Esophagus squamous epithelium (tissue), 5 donors: ENCODE results near the gene STAMBPL1. TPM values are rescaled to one million over a fixed set of nuclear protein-coding genes. Genes with fewer than 3 reads are reported as not detected.

ENCODE experiments used
- DNase-seq: peaks from one replicate; lab custom pipeline; 2025; lab: John Stamatoyannopoulos, UW
- H3K27ac ChIP-seq, 4 donors: fragments of 200-600 bp; sonication (generic); one replicate each; pipeline ENCODE4 v1.5.1; 2016 to 2019; ENCODE audit warnings: mild to moderate bottlenecking in 1 of 4
- H3K27me3 ChIP-seq, 4 donors: fragments of 200-600 bp; sonication (generic); 1 replicate in 3 of 4; 2 replicates in 1 of 4; pipeline versions ENCODE4 v1.5.1 to v1.6.0; 2017 to 2021; ENCODE audit warnings: antibody characterized with exemption in 1 of 4
- H3K36me3 ChIP-seq, 3 donors: fragments of 200-600 bp; sonication (generic); one replicate each; pipeline ENCODE4 v1.5.1; 2016 to 2019
- H3K4me1 ChIP-seq, 3 donors: fragments of 200-600 bp; sonication (generic); one replicate each; pipeline ENCODE4 v1.5.1; 2017 to 2019
- H3K4me3 ChIP-seq, 4 donors: fragments of 200-600 bp; sonication (generic); 1 replicate in 3 of 4; 2 replicates in 1 of 4; pipeline ENCODE4 v1.5.1; 2016 to 2019; ENCODE audit warnings: mild to moderate bottlenecking in 2 of 4, moderate library complexity in 1 of 4
- H3K9me3 ChIP-seq, 3 donors: fragments of 200-600 bp; sonication (generic); one replicate each; pipeline ENCODE4 v1.5.1; 2016 to 2019
- CTCF ChIP-seq, 6 experiments: fragments of 450-650 bp in 4 of 6; fragments of 200-600 bp in 2 of 6; sonication (generic) in 2 of 6; IDR thresholded peaks; one replicate each; pipeline ENCODE4 v1.5.1; 2016 to 2019; ENCODE audit warnings: antibody characterized with exemption in 6 of 6, mild to moderate bottlenecking in 4 of 6, moderate library complexity in 4 of 6
- POLR2A ChIP-seq, 4 donors: fragments of 450-650 bp; IDR thresholded peaks; one replicate each; pipeline ENCODE4 v1.6.1; 2017; ENCODE audit warnings: antibody characterized with exemption in 4 of 4, mild to moderate bottlenecking in 4 of 4, moderate library complexity in 3 of 4
- WGBS, 2 donors: methylation state at CpG; one replicate each; pipeline ENCODE4 v1.1.5; 2018; 5-methylcytosine and 5-hydroxymethylcytosine counted together
- intact Hi-C: fragments of 100-400 bp; cut with DNase I; formaldehyde crosslinking; loops from one replicate; pipeline ENCODE4 v1.15.0; 2022
- total RNA-seq, 4 donors: library from RNA; depleted of rRNA; stranded (reverse); fragments of >200 nt; gene quantifications; one replicate each; pipeline ENCODE4 v1.1.0, GENCODE V29; 2016
- donor health status: DM: yes; HTN: yes; CAD: no.

The STAMBPL1 gene
- total RNA-seq, 4 donors from 2014 or later: 3.5 to 21.0 (median 7.6) TPM

GRCh38 chr10:88953662-88954061, 73.6 kb downstream of the STAMBPL1 start:
- H3K27ac ChIP-seq: peak overlapping the region; percentile 76 to 90 (median 88)

GRCh38 chr10:88954458-88955083, 74.5 kb downstream of the STAMBPL1 start:
- Histone ChIP-seq H3K27me3 (no peaks in the 10 kb centered on the region), H3K27ac (peak overlapping the region in 3 of 4 donors; percentile 86 to 90 (median 89)), H3K9me3 (no peaks in the 10 kb centered on the region), H3K4me3 (no peak overlapping the region), H3K4me1 (peaks cover 0 to 25% (median 7%) of the 10 kb centered on the region in 3 donors), H3K36me3 (no peaks in the 10 kb centered on the region)
- no peak for DNase-seq
- intact Hi-C loops: no loop called here
- TF ChIP-seq CTCF (IDR thresholded peaks at IDR 0.05): no peak
- no peak for TF ChIP-seq POLR2A (IDR thresholded peaks at IDR 0.05)
- WGBS, 2 donors: 79 to 91% methylated on average over 4 of the region's 4 CpGs

More at GRCh38 chr10:88953662-88954061, 73.6 kb downstream of the STAMBPL1 start:
- no peaks in the 10 kb centered on the region for H3K27me3 ChIP-seq
- WGBS, 2 donors: 74 to 92% methylated on average over 5 of the region's 5 CpGs
- TF ChIP-seq CTCF (IDR thresholded peaks at IDR 0.05) (no peak), POLR2A (IDR thresholded peaks at IDR 0.05) (no peak)
- intact Hi-C loops: no loop called here
- H3K4me1 ChIP-seq: peaks cover 0 to 25% (median 7%) of the 10 kb centered on the region in 3 donors
- no peaks in the 10 kb centered on the region for H3K36me3 ChIP-seq
- H3K4me3 ChIP-seq: peak overlapping the region in 2 of 4 donors; percentile 24 to 39
- DNase-seq: no peak
- H3K9me3 ChIP-seq: no peaks in the 10 kb centered on the region

- TF ChIP-seq POLR2A (IDR thresholded peaks at IDR 0.05) (no peak), CTCF (IDR thresholded peaks at IDR 0.05) (no peak)
- DNase-seq: no peak
- intact Hi-C loops: no loop called here
- 55 to 94% methylated on average over 1 of the region's 1 CpG for WGBS, 2 donors
- Histone ChIP-seq H3K36me3 (no peaks in the 10 kb centered on the region), H3K4me3 (no peak overlapping the region), H3K4me1 (peaks cover 0 to under 1% (median 0%) of the 10 kb centered on the region in 3 donors), H3K27me3 (no peaks in the 10 kb centered on the region), H3K27ac (no peak overlapping the region), H3K9me3 (no peaks in the 10 kb centered on the region)
Observed at GRCh38 chr10:88957381-88957780, 77.3 kb downstream of the STAMBPL1 start.

- no peak for DNase-seq
- WGBS, 2 donors: 94 to 100% methylated on average over 6 of the region's 6 CpGs
- no peak overlapping the region for H3K4me3 ChIP-seq
Observed at GRCh38 chr10:88958721-88959120, 78.7 kb downstream of the STAMBPL1 start.

More at GRCh38 chr10:88958721-88959120, 78.7 kb downstream of the STAMBPL1 start:
- no peaks in the 10 kb centered on the region for H3K27me3 ChIP-seq
- H3K27ac ChIP-seq: no peak overlapping the region
- no peaks in the 10 kb centered on the region for H3K9me3 ChIP-seq
- intact Hi-C loops: no loop called here
- H3K4me1 ChIP-seq: no peaks in the 10 kb centered on the region
- H3K36me3 ChIP-seq: no peaks in the 10 kb centered on the region
- TF ChIP-seq POLR2A (IDR thresholded peaks at IDR 0.05) (no peak), CTCF (IDR thresholded peaks at IDR 0.05) (no peak)
